ENCODE results near the gene INTS4. TPM values are rescaled to one million over a fixed set of nuclear protein-coding genes. Genes with fewer than 3 reads are reported as not detected.
A peak's percentile ranks its signal among the peaks of the same experiment; 100 is the strongest.

The INTS4 gene
- total and polyA plus RNA-seq, 10 of the 15 experiments (the other 5 are each of a cell fraction or from before 2014, with no cell fraction given), result 20.2 to 50.5 (median 40.0) TPM

DNA sequence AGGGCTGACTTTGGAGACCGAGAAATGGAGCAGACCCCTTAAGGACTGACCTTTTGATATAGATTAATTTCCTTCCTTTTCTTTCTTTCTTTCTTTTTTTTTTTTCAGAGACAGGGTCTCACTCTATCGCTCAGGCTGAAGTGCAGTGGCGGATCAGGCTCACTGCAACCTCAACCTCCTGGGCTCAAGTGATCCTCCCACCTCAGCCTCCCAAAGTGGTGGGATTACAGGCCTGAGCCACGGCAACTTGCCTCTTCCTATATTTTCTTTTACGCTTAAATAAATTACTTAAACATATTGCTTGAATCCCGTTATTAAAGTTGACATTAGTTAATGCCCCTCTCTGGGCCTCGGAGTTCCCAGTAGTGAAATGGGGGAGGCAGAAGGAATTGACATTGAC is 29.0 kb upstream of the INTS4 start:
- 84% methylated on average over 5 of the region's 7 CpGs for WGBS (ENCODE audit: insufficient coverage, insufficient replicate concordance, low lambda C conversion rate, missing lambda C conversion rate)
- no peak for FAIRE-seq
- H3K79me2 ChIP-seq (ENCODE audit: control insufficient read depth, insufficient read depth, low read length), result no peaks in the 10 kb centered on the region
- H3K4me3 ChIP-seq, result no peak overlapping the region
- H3K9ac ChIP-seq (ENCODE audit: control insufficient read depth, insufficient read depth, low read length), result peak overlapping the region; percentile 34; the same call in 1 of the 2 replicates
- POLR2A ChIA-PET, result no interaction called here
- H3K36me3 ChIP-seq (ENCODE audit: control insufficient read depth in 2 of 2, insufficient read depth in 2 of 2, low read length in 1 of 2), result no peaks in the 10 kb centered on the region
- SMC1A ChIA-PET (ENCODE audit: uncharacterized antibody, unreplicated experiment), result no interaction called here
- RAD21 ChIA-PET (ENCODE audit: unreplicated experiment), result no interaction called here
- no peaks in the 10 kb centered on the region for H3K4me1 ChIP-seq (ENCODE audit: control insufficient read depth, insufficient read depth, low read length)
- H2AFZ ChIP-seq (ENCODE audit: control insufficient read depth, low read depth, low read length), result 0 out of 2 replicates have a peak overlapping the region, but pooled peaks have one; percentile 19
- H3K27ac ChIP-seq (ENCODE audit: control insufficient read depth, insufficient read depth), result no peak overlapping the region; the same call in 1 of the 2 replicates
- peak overlapping the region; percentile 13; the same call in 1 of the 2 replicates for H3K4me2 ChIP-seq (ENCODE audit: control insufficient read depth, insufficient read depth)
- intact Hi-C loops (cut with micrococcal nuclease; ENCODE audit: unreplicated experiment), result no loop called here
- CTCF ChIA-PET, result no interaction called here
- no peaks in the 10 kb centered on the region for H3K27me3 ChIP-seq (replicated peaks in 1 of 2; ENCODE audit: control insufficient read depth in 2 of 2, insufficient read depth in 2 of 2, low read length in 1 of 2)
- DNase-seq (ENCODE audit: low read depth, low spot score), result no peak
- TF ChIP-seq, protein P1, sequence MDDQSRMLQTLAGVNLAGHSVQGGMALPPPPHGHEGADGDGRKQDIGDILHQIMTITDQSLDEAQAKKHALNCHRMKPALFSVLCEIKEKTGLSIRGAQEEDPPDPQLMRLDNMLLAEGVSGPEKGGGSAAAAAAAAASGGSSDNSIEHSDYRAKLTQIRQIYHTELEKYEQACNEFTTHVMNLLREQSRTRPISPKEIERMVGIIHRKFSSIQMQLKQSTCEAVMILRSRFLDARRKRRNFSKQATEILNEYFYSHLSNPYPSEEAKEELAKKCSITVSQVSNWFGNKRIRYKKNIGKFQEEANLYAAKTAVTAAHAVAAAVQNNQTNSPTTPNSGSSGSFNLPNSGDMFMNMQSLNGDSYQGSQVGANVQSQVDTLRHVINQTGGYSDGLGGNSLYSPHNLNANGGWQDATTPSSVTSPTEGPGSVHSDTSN (IDR thresholded peaks at IDR 0.05; ENCODE audit: insufficient replicate concordance, low read depth, low read length), result no peak
- no peak for TF ChIP-seq BHLHE40 (IDR thresholded peaks at IDR 0.05; ENCODE audit: borderline replicate concordance in 1 of 2, low read depth in 2 of 2, low read length in 1 of 2)
- no peak for TF ChIP-seq RUNX3 (IDR thresholded peaks at IDR 0.05; ENCODE audit: low read length)
- TF ChIP-seq, protein P2, sequence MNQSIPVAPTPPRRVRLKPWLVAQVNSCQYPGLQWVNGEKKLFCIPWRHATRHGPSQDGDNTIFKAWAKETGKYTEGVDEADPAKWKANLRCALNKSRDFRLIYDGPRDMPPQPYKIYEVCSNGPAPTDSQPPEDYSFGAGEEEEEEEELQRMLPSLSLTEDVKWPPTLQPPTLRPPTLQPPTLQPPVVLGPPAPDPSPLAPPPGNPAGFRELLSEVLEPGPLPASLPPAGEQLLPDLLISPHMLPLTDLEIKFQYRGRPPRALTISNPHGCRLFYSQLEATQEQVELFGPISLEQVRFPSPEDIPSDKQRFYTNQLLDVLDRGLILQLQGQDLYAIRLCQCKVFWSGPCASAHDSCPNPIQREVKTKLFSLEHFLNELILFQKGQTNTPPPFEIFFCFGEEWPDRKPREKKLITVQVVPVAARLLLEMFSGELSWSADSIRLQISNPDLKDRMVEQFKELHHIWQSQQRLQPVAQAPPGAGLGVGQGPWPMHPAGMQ (IDR thresholded peaks at IDR 0.05; ENCODE audit: borderline replicate concordance), result no peak
- no peak for TF ChIP-seq NFXL1 (IDR thresholded peaks at IDR 0.05; ENCODE audit: borderline replicate concordance)
- TF ChIP-seq, protein P3, sequence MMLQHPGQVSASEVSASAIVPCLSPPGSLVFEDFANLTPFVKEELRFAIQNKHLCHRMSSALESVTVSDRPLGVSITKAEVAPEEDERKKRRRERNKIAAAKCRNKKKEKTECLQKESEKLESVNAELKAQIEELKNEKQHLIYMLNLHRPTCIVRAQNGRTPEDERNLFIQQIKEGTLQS (IDR thresholded peaks at IDR 0.05; ENCODE audit: borderline replicate concordance, extremely low read depth, low read depth, low read length), result no peak
- TF ChIP-seq, protein P4, sequence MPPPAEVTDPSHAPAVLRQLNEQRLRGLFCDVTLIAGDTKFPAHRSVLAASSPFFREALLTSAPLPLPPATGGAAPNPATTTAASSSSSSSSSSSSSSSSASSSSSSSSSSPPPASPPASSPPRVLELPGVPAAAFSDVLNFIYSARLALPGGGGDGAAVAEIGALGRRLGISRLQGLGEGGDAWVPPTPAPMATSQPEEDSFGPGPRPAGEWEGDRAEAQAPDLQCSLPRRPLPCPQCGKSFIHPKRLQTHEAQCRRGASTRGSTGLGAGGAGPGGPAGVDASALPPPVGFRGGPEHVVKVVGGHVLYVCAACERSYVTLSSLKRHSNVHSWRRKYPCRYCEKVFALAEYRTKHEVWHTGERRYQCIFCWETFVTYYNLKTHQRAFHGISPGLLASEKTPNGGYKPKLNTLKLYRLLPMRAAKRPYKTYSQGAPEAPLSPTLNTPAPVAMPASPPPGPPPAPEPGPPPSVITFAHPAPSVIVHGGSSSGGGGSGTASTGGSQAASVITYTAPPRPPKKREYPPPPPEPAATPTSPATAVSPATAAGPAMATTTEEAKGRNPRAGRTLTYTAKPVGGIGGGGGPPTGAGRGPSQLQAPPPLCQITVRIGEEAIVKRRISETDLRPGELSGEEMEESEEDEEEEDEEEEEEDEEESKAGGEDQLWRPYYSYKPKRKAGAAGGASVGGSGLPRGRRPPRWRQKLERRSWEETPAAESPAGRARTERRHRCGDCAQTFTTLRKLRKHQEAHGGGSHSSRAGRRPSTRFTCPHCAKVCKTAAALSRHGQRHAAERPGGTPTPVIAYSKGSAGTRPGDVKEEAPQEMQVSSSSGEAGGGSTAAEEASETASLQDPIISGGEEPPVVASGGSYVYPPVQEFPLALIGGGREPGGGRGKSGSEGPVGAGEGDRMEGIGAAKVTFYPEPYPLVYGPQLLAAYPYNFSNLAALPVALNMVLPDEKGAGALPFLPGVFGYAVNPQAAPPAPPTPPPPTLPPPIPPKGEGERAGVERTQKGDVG (CRISPR knock-in tag; IDR thresholded peaks at IDR 0.05), result no peak
- no peak for TF ChIP-seq SP1 (IDR thresholded peaks at IDR 0.05; ENCODE audit: low read depth, low read length)
- TF ChIP-seq, protein P5, sequence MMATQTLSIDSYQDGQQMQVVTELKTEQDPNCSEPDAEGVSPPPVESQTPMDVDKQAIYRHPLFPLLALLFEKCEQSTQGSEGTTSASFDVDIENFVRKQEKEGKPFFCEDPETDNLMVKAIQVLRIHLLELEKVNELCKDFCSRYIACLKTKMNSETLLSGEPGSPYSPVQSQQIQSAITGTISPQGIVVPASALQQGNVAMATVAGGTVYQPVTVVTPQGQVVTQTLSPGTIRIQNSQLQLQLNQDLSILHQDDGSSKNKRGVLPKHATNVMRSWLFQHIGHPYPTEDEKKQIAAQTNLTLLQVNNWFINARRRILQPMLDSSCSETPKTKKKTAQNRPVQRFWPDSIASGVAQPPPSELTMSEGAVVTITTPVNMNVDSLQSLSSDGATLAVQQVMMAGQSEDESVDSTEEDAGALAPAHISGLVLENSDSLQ (IDR thresholded peaks at IDR 0.05), result no peak
- no peak for TF ChIP-seq STAT3 (IDR thresholded peaks at IDR 0.05; ENCODE audit: low read depth, low read length)
- in situ Hi-C loops (cut with MboI), result no loop called here
- ATAC-seq, result peak; percentile 57
- no peaks in the 10 kb centered on the region; the same call in 1 of the 2 replicates for H4K20me1 ChIP-seq (ENCODE audit: control insufficient read depth, insufficient read depth)
- BruUV-seq (replicated peaks), result no TSS peak
- H3K9me3 ChIP-seq (replicated peaks; ENCODE audit: control insufficient read depth, insufficient read depth, low read length), result no peaks in the 10 kb centered on the region

Measured in GM12878 (cell line).